ENCODE data around the gene COL17A1.

Gene COL17A1

GRCh38 chr10:104104926-104105325 is 19.2 kb upstream of the COL17A1 start:
- H2AFZ ChIP-seq: no peak overlapping the region
- H3K79me2 ChIP-seq: no peaks in the 10 kb centered on the region
- no peaks in the 10 kb centered on the region for H3K27me3 ChIP-seq (ENCODE audit: control insufficient read depth, insufficient read depth, low read length)
- H3K9ac ChIP-seq: no peak overlapping the region
- H3K27ac ChIP-seq: no peak overlapping the region
- TF ChIP-seq CTCF (IDR thresholded peaks at IDR 0.05): no peak
- no peak overlapping the region for H3K4me2 ChIP-seq (ENCODE audit: low read length)
- no peaks in the 10 kb centered on the region for H3K9me3 ChIP-seq (ENCODE audit: control insufficient read depth, low read length)
- H3K4me1 ChIP-seq: no peaks in the 10 kb centered on the region
- H3K36me3 ChIP-seq (ENCODE audit: control insufficient read depth, insufficient read depth, low read length): no peaks in the 10 kb centered on the region
- H3K4me3 ChIP-seq (ENCODE audit: low read depth, low read length): no peak overlapping the region

- H3K9ac ChIP-seq: no peak overlapping the region
- H2AFZ ChIP-seq: no peak overlapping the region
- no peaks in the 10 kb centered on the region for H3K4me1 ChIP-seq
- H3K4me2 ChIP-seq (ENCODE audit: low read length): no peak overlapping the region
- H3K79me2 ChIP-seq: no peaks in the 10 kb centered on the region
- no peak overlapping the region for H3K4me3 ChIP-seq (ENCODE audit: low read depth, low read length)
- H3K36me3 ChIP-seq (ENCODE audit: control insufficient read depth, insufficient read depth, low read length): no peaks in the 10 kb centered on the region
- H3K27ac ChIP-seq: no peak overlapping the region
- H3K27me3 ChIP-seq (ENCODE audit: control insufficient read depth, insufficient read depth, low read length): no peaks in the 10 kb centered on the region
- no peaks in the 10 kb centered on the region for H3K9me3 ChIP-seq (ENCODE audit: control insufficient read depth, low read length)
- TF ChIP-seq CTCF (IDR thresholded peaks at IDR 0.05): no peak
Measured at GRCh38 chr10:104104418-104104817, 18.7 kb upstream of the COL17A1 start.

- Histone ChIP-seq H3K36me3 (ENCODE audit: control insufficient read depth, insufficient read depth, low read length) (no peaks in the 10 kb centered on the region), H3K9ac (no peak overlapping the region), H3K27ac (no peak overlapping the region), H3K4me2 (ENCODE audit: low read length) (no peak overlapping the region), H3K27me3 (ENCODE audit: control insufficient read depth, insufficient read depth, low read length) (no peaks in the 10 kb centered on the region), H3K9me3 (ENCODE audit: control insufficient read depth, low read length) (no peaks in the 10 kb centered on the region), H2AFZ (no peak overlapping the region), H3K4me3 (ENCODE audit: low read depth, low read length) (no peak overlapping the region), H3K4me1 (no peaks in the 10 kb centered on the region), H3K79me2 (no peaks in the 10 kb centered on the region)
- TF ChIP-seq CTCF (IDR thresholded peaks at IDR 0.05): no peak
Measured at GRCh38 chr10:104103956-104104355, 18.3 kb upstream of the COL17A1 start.

- no peaks in the 10 kb centered on the region for H3K36me3 ChIP-seq (ENCODE audit: control insufficient read depth, insufficient read depth, low read length)
- H3K27ac ChIP-seq: no peak overlapping the region
- H3K79me2 ChIP-seq: no peaks in the 10 kb centered on the region
- H3K9ac ChIP-seq: no peak overlapping the region
- H3K9me3 ChIP-seq (ENCODE audit: control insufficient read depth, low read length): no peaks in the 10 kb centered on the region
- H2AFZ ChIP-seq: no peak overlapping the region
- TF ChIP-seq CTCF (IDR thresholded peaks at IDR 0.05): no peak
- H3K4me3 ChIP-seq (ENCODE audit: low read depth, low read length): no peak overlapping the region
- H3K4me1 ChIP-seq: no peaks in the 10 kb centered on the region
- no peak overlapping the region for H3K4me2 ChIP-seq (ENCODE audit: low read length)
- no peaks in the 10 kb centered on the region for H3K27me3 ChIP-seq (ENCODE audit: control insufficient read depth, insufficient read depth, low read length)
Measured at GRCh38 chr10:104101902-104102301, 16.2 kb upstream of the COL17A1 start.

- H3K36me3 ChIP-seq (ENCODE audit: control insufficient read depth, insufficient read depth, low read length): no peaks in the 10 kb centered on the region
- H3K27me3 ChIP-seq (ENCODE audit: control insufficient read depth, insufficient read depth, low read length): no peaks in the 10 kb centered on the region
- no peak overlapping the region for H2AFZ ChIP-seq
- H3K4me2 ChIP-seq (ENCODE audit: low read length): no peak overlapping the region
- H3K4me1 ChIP-seq: no peaks in the 10 kb centered on the region
- H3K4me3 ChIP-seq (ENCODE audit: low read depth, low read length): no peak overlapping the region
- no peak overlapping the region for H3K9ac ChIP-seq
- H3K27ac ChIP-seq: no peak overlapping the region
- H3K9me3 ChIP-seq (ENCODE audit: control insufficient read depth, low read length): no peaks in the 10 kb centered on the region
- TF ChIP-seq CTCF (IDR thresholded peaks at IDR 0.05): no peak
- no peaks in the 10 kb centered on the region for H3K79me2 ChIP-seq
Measured at GRCh38 chr10:104100795-104101194, 15.1 kb upstream of the COL17A1 start.

Data from parathyroid adenoma (tissue), 2 donors.